HG02970 (cell line): Measurements from ENCODE around the gene RTP5.

Experiments
- ATAC-seq: cut with Tn5 transposase; IDR thresholded peaks from one replicate; pipeline ENCODE4 v1.9.1; 2021; ENCODE audit warnings: mild to moderate bottlenecking, moderate library complexity, moderate number of reproducible peaks; ENCODE audit not compliant: unreplicated experiment, low FRiP score

Gene RTP5

DNA sequence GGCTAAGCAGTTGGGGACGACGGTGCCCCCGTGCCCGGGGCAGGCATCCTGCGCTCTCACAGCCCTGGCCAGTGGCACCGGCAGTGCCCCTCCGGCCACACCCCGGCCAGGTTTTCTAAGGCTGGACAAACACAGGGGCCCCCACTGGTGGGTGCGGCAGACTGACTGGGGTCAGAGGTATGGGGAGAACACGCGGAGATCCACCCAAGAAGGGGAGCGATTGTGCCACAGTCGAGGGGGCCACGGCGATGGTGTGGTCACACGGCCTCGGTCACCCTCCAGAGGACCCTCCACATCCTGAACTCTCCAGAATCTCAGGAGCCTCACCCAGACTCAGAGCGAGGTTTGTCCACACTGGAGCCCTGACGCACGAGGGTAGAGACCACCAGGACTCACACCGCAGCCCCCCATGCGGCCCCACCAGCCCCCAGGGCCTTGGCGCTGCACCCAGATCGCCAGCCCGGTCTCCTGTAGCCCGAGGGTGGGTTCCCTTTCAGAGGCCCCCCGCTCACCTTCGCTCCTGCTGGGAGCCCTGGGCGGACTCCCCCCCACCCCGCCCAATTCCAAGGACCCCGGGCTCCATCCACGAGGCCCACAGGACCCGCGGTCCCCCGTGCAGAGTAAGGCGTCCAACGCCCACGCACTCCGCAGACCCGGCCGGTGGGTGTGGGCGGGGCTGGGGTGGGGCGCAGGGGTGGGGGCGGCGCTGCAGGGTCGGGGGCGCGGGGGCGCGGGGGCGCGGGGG lies 26.0 kb upstream of the RTP5 start:
- no peak for ATAC-seq

DNA sequence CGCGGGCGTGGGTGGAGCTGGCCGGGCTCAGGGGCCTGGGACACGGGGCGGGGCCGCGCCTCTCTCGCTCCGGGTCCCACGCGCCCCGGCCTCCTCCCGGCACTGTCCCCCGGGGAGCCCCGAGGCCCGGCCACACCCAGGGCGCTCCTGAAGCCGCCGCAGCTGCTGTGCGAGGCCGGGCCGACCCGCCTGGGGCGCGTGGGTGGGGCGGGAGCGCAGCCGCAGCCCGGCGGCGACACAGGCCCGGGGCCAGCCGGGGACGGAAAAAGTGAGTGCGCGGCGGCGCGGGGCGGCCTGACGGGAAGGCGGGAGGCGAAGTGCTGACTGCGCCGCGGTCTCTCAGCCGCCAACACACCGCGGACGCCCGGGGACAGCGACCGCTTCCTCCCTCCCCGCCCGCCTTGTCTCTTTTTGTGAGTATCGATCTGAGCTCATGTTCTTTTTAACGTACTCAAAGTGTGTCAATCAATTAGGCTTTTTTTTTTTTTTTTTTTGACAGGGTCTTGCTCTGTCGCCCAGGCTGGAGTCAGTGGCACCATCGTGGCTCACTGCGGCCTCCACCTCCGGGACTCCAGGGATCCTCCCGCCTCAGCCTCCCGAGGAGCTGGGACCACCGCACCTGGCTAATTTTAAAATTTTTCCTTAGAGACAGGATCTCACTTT lies 25.3 kb upstream of the RTP5 start:
- ATAC-seq, result peak; percentile 65

DNA sequence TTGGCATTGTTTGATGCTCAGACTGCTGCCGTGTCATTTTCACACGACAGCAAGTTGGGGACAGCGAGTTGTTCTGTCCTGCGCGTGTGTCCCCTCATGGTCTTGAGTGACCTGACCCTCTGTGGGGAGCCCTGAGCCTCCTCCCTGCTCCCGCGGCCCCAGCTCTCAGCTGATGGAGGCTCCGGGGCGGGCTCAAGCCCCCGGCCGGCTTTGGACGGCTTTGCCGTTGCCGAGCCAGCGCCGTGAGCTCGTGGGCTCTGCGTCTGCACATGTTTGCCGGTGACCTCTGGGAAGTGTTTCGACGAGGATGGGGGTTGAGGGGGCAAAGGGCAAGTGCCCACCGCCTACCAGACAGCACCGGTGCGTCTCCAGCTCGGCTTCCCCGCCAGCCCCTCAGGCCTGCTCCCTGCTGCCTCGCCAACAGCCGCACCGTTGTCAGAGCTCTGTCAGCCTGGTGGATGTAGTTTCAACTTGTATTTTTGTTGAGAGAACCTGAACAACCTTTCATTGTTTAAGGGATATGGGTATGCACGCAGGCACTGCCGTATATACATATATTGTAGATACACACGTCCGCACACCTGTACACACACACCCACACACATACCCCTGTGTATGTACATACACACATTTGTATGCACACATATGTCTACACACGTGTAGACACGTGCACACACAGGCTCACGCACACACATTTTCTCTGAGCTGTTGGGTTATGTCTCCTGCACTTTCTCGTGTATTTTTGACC lies 24.5 kb upstream of the RTP5 start:
- no peak for ATAC-seq

DNA sequence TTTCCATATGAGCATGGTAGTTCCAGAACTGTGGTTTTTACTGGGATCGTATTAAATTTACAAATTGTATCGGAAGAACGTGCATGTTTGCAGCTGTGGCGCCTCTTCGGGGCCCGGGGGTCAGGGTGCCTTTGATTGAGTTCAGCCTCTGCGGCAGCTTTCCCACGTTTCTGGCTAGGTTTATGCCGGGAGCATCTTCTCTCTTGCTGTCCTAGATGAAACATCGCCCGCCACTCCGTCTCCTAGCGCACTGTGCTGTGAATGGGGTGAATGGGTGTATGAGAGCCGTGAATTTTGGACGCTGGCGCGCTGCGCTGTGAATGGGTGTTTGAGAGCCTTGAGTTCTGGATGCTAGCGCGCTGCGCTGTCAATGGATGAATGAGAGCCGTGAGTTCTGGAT lies 23.1 kb upstream of the RTP5 start:
- ATAC-seq, result no peak

DNA sequence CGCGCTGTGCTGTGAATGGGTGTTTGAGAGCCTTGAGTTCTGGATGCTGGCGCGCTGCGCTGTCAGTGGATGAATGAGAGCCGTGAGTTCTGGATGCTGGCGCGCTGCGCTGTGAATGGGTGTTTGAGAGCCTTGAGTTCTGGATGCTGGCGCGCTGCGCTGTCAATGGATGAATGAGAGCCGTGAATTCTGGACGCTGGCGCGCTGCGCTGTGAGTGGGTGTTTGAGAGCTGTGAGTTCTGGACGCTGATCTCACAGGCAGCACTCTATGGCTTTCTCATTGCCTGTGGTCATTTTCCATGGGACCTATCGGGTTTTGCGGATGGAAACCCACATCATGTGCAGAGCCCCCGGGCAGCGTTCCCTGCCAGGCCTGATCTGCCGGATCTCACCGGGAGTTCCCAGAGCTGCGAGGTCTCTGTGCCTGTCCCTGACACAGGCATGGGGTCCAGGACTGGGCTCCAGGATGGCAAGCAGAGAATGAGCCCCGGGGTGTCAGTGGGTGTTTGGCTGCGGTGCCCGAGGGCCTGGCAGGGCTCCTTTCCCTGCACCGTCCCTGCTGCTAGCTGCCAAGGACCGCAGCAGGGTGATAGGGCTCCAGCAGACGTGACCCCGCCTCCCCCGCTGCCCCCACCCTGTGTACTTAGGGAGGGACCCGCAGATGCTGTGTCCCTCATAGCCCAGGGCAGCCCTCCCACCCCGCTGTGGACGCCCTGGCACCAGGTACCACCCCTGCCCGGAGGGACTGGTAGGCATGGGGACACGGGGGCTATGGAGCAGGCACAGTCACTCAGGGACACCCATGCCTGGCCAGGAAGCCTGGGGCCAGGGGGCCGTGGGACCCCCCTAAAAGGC lies 20.5 kb upstream of the RTP5 start:
- ATAC-seq, result no peak

DNA sequence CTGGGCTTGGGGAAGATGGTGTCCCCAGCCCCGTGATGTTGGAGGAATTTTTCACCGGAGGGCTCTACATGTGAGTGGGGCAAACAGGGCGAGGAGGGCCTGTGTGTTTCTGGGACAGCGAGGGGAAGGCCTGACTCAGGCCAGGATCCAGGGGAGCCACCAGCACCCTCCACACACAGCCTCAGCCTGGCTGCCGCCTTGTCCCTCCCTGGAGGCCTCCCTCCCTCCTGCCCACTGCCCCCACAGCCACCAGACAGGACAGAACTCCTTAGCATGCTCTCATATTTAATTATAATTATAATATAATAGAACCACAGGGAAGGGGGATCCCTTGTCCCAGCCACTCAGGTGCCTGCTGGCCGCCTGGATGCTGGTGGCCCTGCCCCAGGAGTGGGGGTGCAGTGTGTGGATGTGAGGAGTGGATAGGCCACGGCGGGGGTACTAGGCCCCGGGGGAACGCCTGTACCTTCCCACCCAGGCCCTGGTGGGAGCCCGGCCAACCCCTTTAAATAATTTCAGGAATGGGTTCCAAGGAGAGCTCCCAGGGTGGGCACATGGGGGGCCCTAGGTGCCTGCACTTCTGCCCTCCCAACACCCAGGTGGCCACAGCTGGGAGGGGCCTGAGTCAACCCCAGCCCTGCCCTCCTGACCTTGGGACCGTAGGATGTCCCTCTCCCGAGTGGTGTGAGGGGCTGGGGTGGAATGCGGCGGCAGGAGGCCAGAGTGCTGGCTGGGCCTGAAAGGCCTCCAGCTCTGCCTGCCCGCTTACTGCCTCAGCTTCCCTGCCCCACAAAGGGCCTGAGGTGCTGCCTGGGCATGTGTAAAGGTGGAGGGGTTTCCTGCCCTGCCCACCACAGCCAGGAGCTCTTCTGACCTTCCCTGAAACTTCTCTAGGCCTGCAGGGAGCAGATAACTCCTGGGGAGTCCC lies 19.6 kb upstream of the RTP5 start:
- ATAC-seq, result no peak

DNA sequence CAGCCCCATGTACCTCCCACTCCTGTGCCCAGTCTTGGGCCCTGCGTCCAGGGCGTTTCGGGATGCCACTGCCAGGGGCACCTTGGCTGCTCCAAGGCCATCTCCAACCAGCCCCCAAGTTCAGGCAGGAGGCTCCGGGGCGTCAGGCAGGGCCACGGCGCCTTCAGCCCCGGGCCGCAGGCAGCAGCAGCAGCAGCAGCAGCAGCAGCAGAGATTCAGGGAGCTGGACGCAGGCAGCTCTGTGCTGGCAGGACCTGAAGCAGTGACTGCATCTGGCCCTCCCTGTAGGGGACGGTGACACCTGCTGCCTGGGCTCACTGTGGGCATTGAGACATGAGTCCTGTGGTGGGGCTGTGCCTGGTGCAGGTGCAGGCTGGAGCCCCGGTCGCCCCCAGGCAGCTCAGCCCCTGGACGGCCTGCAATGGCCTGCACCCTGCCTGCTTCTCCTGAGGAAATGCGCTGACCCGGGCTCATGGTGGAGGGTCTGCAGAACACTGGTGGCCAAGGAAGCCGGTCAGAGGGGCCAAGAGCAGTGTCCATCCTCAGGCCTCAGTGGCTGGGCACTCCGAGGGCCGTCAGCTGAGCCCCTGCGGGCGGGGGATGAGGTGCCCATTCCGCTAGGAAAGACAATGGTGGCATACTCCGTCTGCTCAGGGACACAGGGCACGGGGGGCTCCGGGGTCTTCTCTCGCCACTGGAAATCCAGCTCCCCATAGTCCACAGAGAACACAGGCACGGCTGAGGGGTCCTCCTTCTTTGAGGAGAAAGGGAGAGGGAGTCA lies 18.8 kb upstream of the RTP5 start:
- no peak for ATAC-seq

DNA sequence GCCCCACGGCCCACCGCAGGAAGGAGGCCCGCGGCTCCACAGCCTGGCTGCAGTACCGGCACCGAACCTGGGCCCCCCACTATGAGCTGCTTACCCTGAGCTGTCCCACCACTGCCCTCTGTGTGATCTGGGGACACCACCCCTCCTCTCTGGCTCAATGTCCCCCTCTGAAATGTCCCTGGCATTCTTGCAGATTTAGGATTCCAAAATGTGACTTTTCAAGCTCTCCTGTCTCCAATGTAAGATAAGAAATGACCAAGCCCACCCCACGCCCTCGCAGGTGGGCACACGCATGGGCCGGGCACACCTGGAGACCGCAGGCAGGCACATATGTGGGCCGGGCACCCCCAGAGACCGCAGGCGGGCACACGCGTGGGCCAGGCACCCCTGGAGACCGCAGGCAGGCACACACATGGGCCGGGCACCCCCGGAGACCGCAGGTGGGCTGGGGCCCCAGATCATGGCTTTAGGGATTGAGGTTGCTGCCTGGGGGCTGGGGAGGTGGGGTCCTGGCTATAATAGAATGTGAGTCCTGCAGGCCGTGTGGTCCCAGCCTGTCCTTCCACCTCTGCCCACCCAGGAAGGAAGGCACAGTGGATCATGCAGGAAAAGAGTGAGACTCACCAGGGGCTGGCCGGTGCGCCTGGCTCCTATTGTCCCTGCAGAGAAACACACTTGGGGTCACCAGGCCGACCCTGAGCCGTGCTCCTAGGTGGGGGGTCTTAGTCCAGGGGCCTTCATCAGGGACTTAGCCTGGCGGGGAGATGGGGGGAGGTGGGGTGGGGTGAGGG lies 18.0 kb upstream of the RTP5 start:
- ATAC-seq, result no peak

DNA sequence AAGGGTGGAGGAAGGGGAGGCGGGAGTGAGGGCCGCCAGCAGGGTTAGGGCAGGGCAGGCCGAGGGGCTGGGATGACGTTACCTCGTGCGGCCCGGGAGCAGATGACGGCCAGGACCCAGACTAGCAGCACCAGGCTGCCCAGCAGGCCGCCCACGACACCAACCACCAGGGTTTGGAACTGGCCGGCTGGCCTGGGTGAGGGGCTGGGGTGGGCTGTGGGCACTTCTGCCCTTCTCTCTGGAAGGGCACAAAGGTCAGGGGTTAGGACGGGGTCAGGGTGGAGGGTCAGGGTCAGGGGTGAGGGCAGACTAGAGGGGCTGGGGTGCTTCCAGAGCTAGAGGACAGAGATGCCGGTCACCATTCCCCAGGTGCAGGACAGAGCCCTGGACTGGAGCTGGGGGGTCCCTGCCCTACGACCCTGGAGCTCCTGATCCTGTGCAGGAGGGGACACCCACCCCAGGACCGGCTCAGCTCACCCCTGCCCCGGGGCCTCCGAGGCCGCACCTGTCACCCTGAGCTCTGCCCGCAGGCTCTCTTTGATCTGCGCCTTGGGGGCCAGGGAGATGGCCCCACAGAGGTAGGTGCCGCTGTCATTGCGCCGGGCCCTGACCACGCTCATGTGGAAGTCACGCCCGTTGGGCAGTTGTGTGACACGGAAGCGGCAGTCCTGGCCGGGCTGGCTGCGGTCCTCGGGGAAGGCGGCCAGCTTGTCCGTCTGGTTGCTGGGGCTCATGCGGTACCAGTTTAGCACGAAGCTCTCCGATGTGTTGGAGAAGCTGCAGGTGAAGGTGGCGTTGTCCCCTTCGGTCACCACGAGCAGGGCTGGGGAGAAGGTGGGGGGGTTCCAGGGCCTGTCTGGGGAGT lies 17.2 kb upstream of the RTP5 start:
- no peak for ATAC-seq

DNA sequence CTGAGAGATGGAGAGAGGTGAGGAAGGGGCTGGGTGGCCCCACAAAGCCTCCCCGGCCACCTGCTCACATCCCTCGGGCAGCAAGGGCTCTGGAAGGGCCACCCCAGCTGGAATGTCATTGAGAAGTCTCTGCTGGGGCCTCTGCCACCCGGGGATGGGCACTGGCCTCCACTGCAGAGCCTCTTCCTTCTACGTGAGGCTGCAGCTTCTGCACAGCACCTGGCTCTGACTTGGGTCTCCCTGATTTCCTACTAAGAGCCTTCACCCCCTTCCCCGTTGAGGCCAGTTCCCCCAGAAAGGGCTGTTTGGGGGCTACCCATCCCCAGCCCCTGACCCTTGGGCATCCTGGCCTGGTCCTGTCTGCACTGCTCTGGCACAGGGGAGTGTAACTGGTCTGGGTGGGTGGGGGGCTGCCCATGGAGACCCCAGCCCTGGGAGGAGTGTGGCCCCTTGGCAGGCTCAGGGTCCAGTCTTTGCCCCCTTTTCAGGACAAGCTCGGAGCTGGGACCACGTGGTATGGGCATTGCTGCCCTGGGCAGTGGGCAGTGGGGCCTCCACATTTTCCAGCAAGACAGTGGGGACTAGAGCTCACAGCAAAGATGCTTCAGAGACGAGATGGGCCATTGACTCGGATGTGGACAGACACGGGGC lies 16.4 kb upstream of the RTP5 start:
- no peak for ATAC-seq

DNA sequence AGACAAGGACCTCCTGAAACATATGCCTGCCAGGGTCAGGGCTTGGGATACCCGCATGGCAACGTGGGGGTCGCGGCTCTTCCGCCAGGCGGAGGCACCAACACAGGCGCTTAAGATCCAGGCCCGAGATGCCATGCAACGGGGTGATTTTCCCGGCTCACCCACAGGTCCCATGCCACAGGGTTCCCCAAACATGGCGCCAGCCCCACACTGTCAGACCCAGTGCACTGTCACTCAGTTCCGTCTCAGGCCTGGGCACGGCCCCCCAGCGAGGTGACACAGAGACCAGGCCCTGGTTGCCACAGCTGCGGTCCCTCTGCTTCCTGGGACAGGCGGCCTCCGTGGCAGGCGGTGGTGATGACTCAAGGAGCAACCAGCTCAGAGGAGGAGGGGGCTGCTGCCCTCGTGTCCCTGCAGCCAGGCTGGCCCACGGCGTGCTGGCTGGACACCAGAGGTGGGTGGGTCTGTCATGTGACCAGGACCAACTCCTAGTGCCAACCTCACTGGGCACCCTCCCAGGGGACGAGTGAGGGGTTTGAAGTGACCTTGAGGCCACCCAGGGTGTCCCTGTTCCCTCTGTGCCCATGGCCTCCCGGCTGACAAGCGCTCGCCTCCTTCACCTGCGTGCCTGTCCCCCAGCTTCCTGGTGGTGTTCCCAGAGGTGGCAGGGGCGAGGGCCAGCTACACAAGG lies 15.7 kb upstream of the RTP5 start:
- ATAC-seq, result no peak

DNA sequence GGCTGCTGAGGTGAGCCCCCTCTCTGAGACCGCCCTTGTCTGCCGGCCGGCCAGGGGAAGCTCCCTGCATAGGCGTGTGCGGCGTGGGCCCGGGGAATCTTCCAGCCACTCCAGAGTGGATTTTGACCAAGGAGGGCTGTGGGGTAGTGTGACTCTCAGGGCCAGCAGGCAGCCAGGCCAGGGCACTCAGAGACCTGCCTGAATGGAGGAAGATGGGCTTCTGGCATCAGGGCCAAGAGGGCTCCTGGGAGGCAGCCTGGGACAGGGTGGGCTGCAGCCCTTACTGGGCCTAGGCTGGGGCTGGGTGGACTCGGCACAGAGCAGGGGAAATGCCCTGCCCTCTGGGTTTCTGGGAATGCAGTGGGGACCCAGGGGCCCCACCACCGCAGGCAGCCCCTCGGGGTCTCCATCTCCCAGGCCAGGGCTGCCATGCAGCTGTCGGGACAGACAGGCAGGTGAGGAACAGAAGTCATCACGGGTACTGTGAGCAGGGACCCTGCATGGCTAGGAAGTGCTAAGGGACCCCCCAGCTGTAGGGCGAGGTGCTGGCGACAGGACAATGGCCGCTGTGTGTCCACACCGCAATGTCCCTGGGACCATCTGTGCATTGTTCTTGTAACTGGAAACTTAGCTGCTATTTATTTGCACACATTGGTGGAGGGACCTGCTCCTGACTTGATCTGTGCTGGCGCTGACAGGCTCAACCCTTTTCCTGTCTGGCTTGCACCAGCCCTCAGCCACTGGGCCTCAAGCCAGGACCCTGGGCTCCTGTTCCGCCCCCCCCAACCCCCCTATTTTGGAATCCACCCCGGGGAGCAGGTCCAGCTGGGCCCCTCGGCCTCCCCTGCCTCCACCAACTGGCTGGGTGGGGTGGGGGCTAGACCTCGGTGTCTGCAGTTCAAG lies 14.9 kb upstream of the RTP5 start:
- ATAC-seq, result no peak

DNA sequence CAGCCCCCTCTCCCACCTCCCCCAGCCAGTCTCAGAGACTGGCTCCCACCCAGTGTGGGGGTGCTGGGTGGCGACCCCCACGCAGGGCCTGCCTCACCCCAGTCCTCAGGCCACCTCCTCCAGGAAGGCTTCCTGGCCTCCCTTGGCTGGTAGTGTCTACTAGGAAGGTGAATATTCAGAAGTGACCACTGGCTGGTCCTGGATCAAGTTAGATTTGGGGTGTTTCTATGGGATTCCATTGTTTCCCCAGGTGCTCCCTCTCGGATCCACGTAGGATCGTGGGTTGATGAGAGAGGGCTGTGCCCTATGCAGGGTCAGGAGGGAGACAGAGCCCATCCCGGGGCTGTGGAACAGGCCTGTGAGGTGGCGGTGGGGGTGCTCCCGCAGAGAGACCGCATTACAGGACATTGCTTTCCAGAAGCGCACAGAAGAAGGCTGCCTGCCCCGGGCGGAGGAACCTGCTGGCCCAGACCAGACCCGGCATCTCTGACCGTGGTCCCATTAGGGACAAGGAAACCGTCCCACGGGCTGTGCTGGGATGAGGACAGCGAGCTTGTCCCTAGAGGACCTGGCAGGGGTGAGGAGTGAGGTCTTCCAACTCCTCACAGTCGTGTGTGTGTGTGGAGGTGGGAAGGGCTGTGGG lies 14.2 kb upstream of the RTP5 start:
- ATAC-seq, result no peak

DNA sequence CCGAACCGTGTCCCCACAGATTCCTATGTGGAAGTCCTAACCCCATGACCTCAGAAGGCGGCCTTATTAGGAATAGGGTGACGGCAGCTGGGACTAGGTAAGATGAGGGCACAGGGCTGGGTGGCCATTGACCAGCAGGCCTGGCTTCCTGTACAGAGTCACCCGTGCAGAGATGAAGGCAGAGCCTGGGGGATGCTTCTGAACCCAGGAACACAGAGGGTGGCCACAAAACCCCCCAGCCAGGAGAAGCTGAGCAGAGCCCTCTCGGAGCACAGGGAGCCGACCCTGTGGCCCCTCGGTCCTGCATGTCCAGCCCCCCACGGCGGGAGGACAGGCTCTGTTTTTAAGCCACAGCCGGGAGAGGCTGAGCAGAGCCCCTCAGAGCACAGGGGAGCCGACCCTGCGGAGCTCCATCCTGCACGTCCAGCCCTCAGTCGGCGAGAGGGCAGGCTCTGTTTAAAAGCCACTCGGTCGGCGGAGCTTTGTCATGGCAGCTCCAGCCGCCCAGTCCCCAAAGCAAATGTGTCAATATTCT lies 13.6 kb upstream of the RTP5 start:
- ATAC-seq, result no peak
